Mesothelial cell of epicardium (in vitro differentiated cells): ENCODE results near the gene SHC3. TPM values are rescaled to one million over a fixed set of nuclear protein-coding genes. Genes with fewer than 3 reads are reported as not detected.

ENCODE experiments used
- DNase-seq, 2 experiments: peaks; one replicate each; pipeline ENCODE4 v3.0.0; 2021; ENCODE audit warnings: low spot score in 2 of 2; ENCODE audit not compliant: unreplicated experiment in 2 of 2
- H3K27ac Mint-ChIP-seq: 2 replicates; pipeline ENCODE4 v1.8.0; 2021; ENCODE audit warnings: mixed read lengths
- H3K27me3 Mint-ChIP-seq: 2 replicates; pipeline ENCODE4 v1.8.0; 2021; ENCODE audit warnings: low read depth, mixed read lengths
- H3K36me3 Mint-ChIP-seq: 2 replicates; pipeline ENCODE4 v1.8.0; 2021; ENCODE audit warnings: mixed read lengths
- H3K4me1 Mint-ChIP-seq: 2 replicates; pipeline ENCODE4 v1.8.0; 2021; ENCODE audit warnings: mixed read lengths
- H3K4me3 Mint-ChIP-seq: 2 replicates; pipeline ENCODE4 v1.8.0; 2021; ENCODE audit warnings: mild to moderate bottlenecking, moderate library complexity, mixed read lengths
- H3K9me3 Mint-ChIP-seq: 2 replicates; pipeline ENCODE4 v1.8.0; 2021; ENCODE audit warnings: mixed read lengths
- CTCF ChIP-seq: fragments of 200-600 bp; sonication (generic); IDR thresholded peaks from one replicate; pipeline ENCODE4 v1.5.0; 2021; ENCODE audit warnings: antibody characterized with exemption; ENCODE audit not compliant: unreplicated experiment
- total RNA-seq: library from RNA; stranded (reverse); gene quantifications from 3 replicates; pipeline ENCODE4 v1.2.1, GENCODE V29; 2021

Gene SHC3
- total RNA-seq, 1 donor from 2014 or later: 2.1 TPM

- no peak for TF ChIP-seq CTCF
- Mint-ChIP-seq H3K27ac (no peak overlapping the region), H3K36me3 (no peaks in the 10 kb centered on the region), H3K27me3 (no peaks in the 10 kb centered on the region), H3K4me1 (peaks cover 12% of the 10 kb centered on the region), H3K9me3 (no peaks in the 10 kb centered on the region), H3K4me3 (no peak overlapping the region)
- no peak for DNase-seq
Measured at GRCh38 chr9:89010056-89010455, 168.6 kb downstream of the SHC3 start.

GRCh38 chr9:89009546-89009840 is 169.1 kb downstream of the SHC3 start:
- no peak for DNase-seq
- Mint-ChIP-seq H3K4me1 (peaks cover 12% of the 10 kb centered on the region), H3K9me3 (no peaks in the 10 kb centered on the region), H3K4me3 (no peak overlapping the region), H3K27ac (no peak overlapping the region), H3K36me3 (no peaks in the 10 kb centered on the region), H3K27me3 (no peaks in the 10 kb centered on the region)
- no peak for TF ChIP-seq CTCF

GRCh38 chr9:89008744-89009545 is 169.7 kb downstream of the SHC3 start:
- Mint-ChIP-seq H3K36me3 (no peaks in the 10 kb centered on the region), H3K9me3 (no peaks in the 10 kb centered on the region), H3K27me3 (no peaks in the 10 kb centered on the region), H3K4me3 (no peak overlapping the region), H3K27ac (peak overlapping the region; percentile 10), H3K4me1 (peaks cover 12% of the 10 kb centered on the region)
- no peak for TF ChIP-seq CTCF
- DNase-seq: no peak

GRCh38 chr9:89008055-89008743 is 170.4 kb downstream of the SHC3 start:
- Mint-ChIP-seq H3K36me3 (no peaks in the 10 kb centered on the region), H3K27ac (no peak overlapping the region), H3K4me3 (no peak overlapping the region), H3K4me1 (peaks cover 12% of the 10 kb centered on the region), H3K27me3 (no peaks in the 10 kb centered on the region), H3K9me3 (no peaks in the 10 kb centered on the region)
- TF ChIP-seq CTCF: no peak
- no peak for DNase-seq

GRCh38 chr9:89006996-89007967 is 171.3 kb downstream of the SHC3 start:
- Mint-ChIP-seq H3K4me3 (no peak overlapping the region), H3K9me3 (no peaks in the 10 kb centered on the region), H3K27me3 (no peaks in the 10 kb centered on the region), H3K4me1 (peaks cover 12% of the 10 kb centered on the region), H3K27ac (no peak overlapping the region), H3K36me3 (no peaks in the 10 kb centered on the region)
- DNase-seq: no peak
- no peak for TF ChIP-seq CTCF
